ENCODE data around the gene TCOF1.

GRCh38 chr5:150321784-150322183 lies 35.7 kb upstream of the TCOF1 start:
- TF ChIP-seq CTCF (IDR thresholded peaks at IDR 0.05), result no peak
- TF ChIP-seq POLR2A (IDR thresholded peaks at IDR 0.05), result no peak
